HG03442 (cell line): Measurements from ENCODE around the gene NME4.
A peak's percentile ranks its signal among the peaks of the same experiment; 100 is the strongest.
"Not testable (repeated sequence)": the region's sequence is repeated elsewhere in the genome, so short reads cannot be mapped to it uniquely, and the experiment has no call there.

ENCODE experiments used
- ATAC-seq: cut with Tn5 transposase; IDR thresholded peaks from one replicate; pipeline ENCODE4 v1.9.1; 2021; ENCODE audit warnings: mild to moderate bottlenecking, moderate library complexity; ENCODE audit not compliant: unreplicated experiment

NME4 gene

GRCh38 chr16:375927-376816, 20.8 kb upstream of the NME4 start:
- no peak for ATAC-seq

- no peak for ATAC-seq
Observed at GRCh38 chr16:376817-377418, 20.1 kb upstream of the NME4 start.

GRCh38 chr16:377419-377951, 19.5 kb upstream of the NME4 start:
- ATAC-seq: no peak

GRCh38 chr16:378113-378820, 18.7 kb upstream of the NME4 start:
- ATAC-seq: not testable (repeated sequence)

GRCh38 chr16:378821-379182, 18.2 kb upstream of the NME4 start:
- ATAC-seq: no peak

GRCh38 chr16:379183-379960, 17.6 kb upstream of the NME4 start:
- no peak for ATAC-seq

GRCh38 chr16:379961-380761, 16.8 kb upstream of the NME4 start:
- ATAC-seq: no peak

GRCh38 chr16:380762-381011, 16.3 kb upstream of the NME4 start:
- ATAC-seq: no peak

GRCh38 chr16:381012-381788, 15.8 kb upstream of the NME4 start:
- ATAC-seq: peak; percentile 12

- peak; percentile 61 for ATAC-seq
Observed at GRCh38 chr16:381789-382717, 14.9 kb upstream of the NME4 start, which contains the start of gene PGAP6. Gene PGAP6 (minus strand): TSS chr16:381978. CDS start chr16:381821, 157 bp downstream.

- ATAC-seq: no peak
Observed at GRCh38 chr16:383326-384051, 13.5 kb upstream of the NME4 start.

GRCh38 chr16:386641-387156, 10.3 kb upstream of the NME4 start:
- ATAC-seq: no peak

- not testable (repeated sequence) for ATAC-seq
Observed at GRCh38 chr16:387761-388666, 9.0 kb upstream of the NME4 start.

GRCh38 chr16:389352-389751, 7.6 kb upstream of the NME4 start:
- ATAC-seq: no peak

GRCh38 chr16:391885-392335, 5.1 kb upstream of the NME4 start:
- ATAC-seq: no peak

- ATAC-seq: no peak
Observed at GRCh38 chr16:392450-393030, 4.5 kb upstream of the NME4 start.
